NCI-H146 (cell line): ENCODE measurements around the gene CUBN.
"Not testable (repeated sequence)": the region's sequence is repeated elsewhere in the genome, so short reads cannot be mapped to it uniquely, and the experiment has no call there.

Source experiments
- DNase-seq: peaks from one replicate; lab custom pipeline; 2025; lab: John Stamatoyannopoulos, UW

The CUBN gene

GRCh38 chr10:17141504-17142229, 12.1 kb upstream of the CUBN start:
- no peak for DNase-seq

GRCh38 chr10:17140386-17140761, 10.8 kb upstream of the CUBN start:
- DNase-seq, result no peak

- no peak for DNase-seq
Observed at GRCh38 chr10:17138460-17139042, 8.9 kb upstream of the CUBN start.

GRCh38 chr10:17134737-17135260, 5.2 kb upstream of the CUBN start:
- no peak for DNase-seq

GRCh38 chr10:17134282-17134681, 4.7 kb upstream of the CUBN start:
- no peak for DNase-seq

- no peak for DNase-seq
Observed at GRCh38 chr10:17128261-17128660, 1.4 kb downstream of the CUBN start.

GRCh38 chr10:17126327-17126726, 3.3 kb downstream of the CUBN start:
- no peak for DNase-seq

GRCh38 chr10:17125206-17125893, 4.3 kb downstream of the CUBN start:
- no peak for DNase-seq

- no peak for DNase-seq
Observed at GRCh38 chr10:17123961-17124360, 5.7 kb downstream of the CUBN start.

- no peak for DNase-seq
Observed at GRCh38 chr10:17122726-17123661, 6.6 kb downstream of the CUBN start.

- no peak for DNase-seq
Observed at GRCh38 chr10:17122052-17122451, 7.6 kb downstream of the CUBN start.

- DNase-seq, result no peak
Observed at GRCh38 chr10:17120694-17121093, 8.9 kb downstream of the CUBN start.

- no peak for DNase-seq
Observed at GRCh38 chr10:17119845-17120244, 9.8 kb downstream of the CUBN start.

GRCh38 chr10:17116193-17116592, 13.4 kb downstream of the CUBN start:
- DNase-seq, result no peak

- no peak for DNase-seq
Observed at GRCh38 chr10:17115683-17116082, 13.9 kb downstream of the CUBN start.

GRCh38 chr10:17114878-17115444, 14.7 kb downstream of the CUBN start:
- DNase-seq, result not testable (repeated sequence)

- no peak for DNase-seq
Observed at GRCh38 chr10:17113889-17114540, 15.6 kb downstream of the CUBN start.

- no peak for DNase-seq
Observed at GRCh38 chr10:17113346-17113745, 16.3 kb downstream of the CUBN start.

- no peak for DNase-seq
Observed at GRCh38 chr10:17112566-17112965, 17.0 kb downstream of the CUBN start.

GRCh38 chr10:17109475-17110207, 20.0 kb downstream of the CUBN start:
- no peak for DNase-seq
